Femur (tissue), 1 donor: Measurements from ENCODE around the gene CACNG1.
A peak's percentile ranks its signal among the peaks of the same experiment; 100 is the strongest.

ENCODE experiments used
- DNase-seq: peaks from one replicate; pipeline ENCODE4 v3.0.0-alpha.2; 2017

The CACNG1 gene

GRCh38 chr17:67044016-67044772 lies at the start of gene CACNG1:
Gene CACNG1 (plus strand): TSS chr17:67044554. CDS start chr17:67044661, 107 bp downstream.
- peak; percentile 58 for DNase-seq

GRCh38 chr17:66994930-66995535 lies 49.3 kb upstream of the CACNG1 start:
- no peak for DNase-seq

- DNase-seq: no peak
Measured at GRCh38 chr17:66995944-66996343, 48.4 kb upstream of the CACNG1 start.

GRCh38 chr17:66996926-66997325 lies 47.4 kb upstream of the CACNG1 start:
- DNase-seq: no peak

GRCh38 chr17:67003231-67003630 lies 41.1 kb upstream of the CACNG1 start:
- no peak for DNase-seq

- DNase-seq: no peak
Measured at GRCh38 chr17:67004181-67004580, 40.2 kb upstream of the CACNG1 start.

GRCh38 chr17:67007266-67007665 lies 37.1 kb upstream of the CACNG1 start:
- DNase-seq: no peak

GRCh38 chr17:67008101-67008500 lies 36.3 kb upstream of the CACNG1 start:
- no peak for DNase-seq

- DNase-seq: no peak
Measured at GRCh38 chr17:67011527-67012175, 32.7 kb upstream of the CACNG1 start.

GRCh38 chr17:67013891-67014290 lies 30.5 kb upstream of the CACNG1 start:
- DNase-seq: no peak

GRCh38 chr17:67015001-67015400 lies 29.4 kb upstream of the CACNG1 start:
- DNase-seq: no peak

GRCh38 chr17:67016039-67016762 lies 28.2 kb upstream of the CACNG1 start:
- DNase-seq: no peak

- DNase-seq: no peak
Measured at GRCh38 chr17:67017910-67018309, 26.4 kb upstream of the CACNG1 start.

GRCh38 chr17:67018471-67019434 lies 25.6 kb upstream of the CACNG1 start:
- no peak for DNase-seq

- DNase-seq: no peak
Measured at GRCh38 chr17:67019809-67020208, 24.5 kb upstream of the CACNG1 start.

- peak; percentile 33 for DNase-seq
Measured at GRCh38 chr17:67020293-67020766, 24.0 kb upstream of the CACNG1 start.

- no peak for DNase-seq
Measured at GRCh38 chr17:67021196-67021595, 23.2 kb upstream of the CACNG1 start.

GRCh38 chr17:67021743-67022450 lies 22.5 kb upstream of the CACNG1 start:
- DNase-seq: no peak

- DNase-seq: no peak
Measured at GRCh38 chr17:67022451-67022810, 21.9 kb upstream of the CACNG1 start.

GRCh38 chr17:67024736-67025135 lies 19.6 kb upstream of the CACNG1 start:
- no peak for DNase-seq

- DNase-seq: no peak
Measured at GRCh38 chr17:67025216-67025792, 19.1 kb upstream of the CACNG1 start.
